ENCODE data around the gene DDX19B.

DDX19B gene

GRCh38 chr16:70381604-70382342 is 82.8 kb downstream of the DDX19B start:
- H3K27ac Mint-ChIP-seq = no peak overlapping the region
- H3K4me3 Mint-ChIP-seq = peak overlapping the region; percentile 94
- H3K9me3 Mint-ChIP-seq = no peaks in the 10 kb centered on the region
- H3K4me1 Mint-ChIP-seq = peaks cover 18% of the 10 kb centered on the region
- TF ChIP-seq CTCF (IDR thresholded peaks at IDR 0.05) = no peak
- no peak for DNase-seq
- H3K36me3 Mint-ChIP-seq (ENCODE audit: low read depth) = peaks cover 33% of the 10 kb centered on the region
- H3K27me3 Mint-ChIP-seq (ENCODE audit: low read depth, poor library complexity) = no peaks in the 10 kb centered on the region

GRCh38 chr16:70383421-70383960 is 84.5 kb downstream of the DDX19B start:
- H3K27ac Mint-ChIP-seq = peak overlapping the region; percentile 6
- peaks cover 13% of the 10 kb centered on the region for H3K4me1 Mint-ChIP-seq
- DNase-seq = no peak
- TF ChIP-seq CTCF (IDR thresholded peaks at IDR 0.05) = no peak
- peaks cover 36% of the 10 kb centered on the region for H3K36me3 Mint-ChIP-seq (ENCODE audit: low read depth)
- H3K27me3 Mint-ChIP-seq (ENCODE audit: low read depth, poor library complexity) = no peaks in the 10 kb centered on the region
- H3K4me3 Mint-ChIP-seq = no peak overlapping the region
- no peaks in the 10 kb centered on the region for H3K9me3 Mint-ChIP-seq

Data from nephron progenitor cell (in vitro differentiated cells).